Endodermal cell (in vitro differentiated cells): Measurements from ENCODE around the gene EIPR1. TPM values are rescaled to one million over a fixed set of nuclear protein-coding genes. Genes with fewer than 3 reads are reported as not detected.

Experiments
- DNase-seq: peaks from one replicate; pipeline ENCODE4 v3.0.0-alpha.2; 2017
- H3K27ac ChIP-seq: 2 replicates; pipeline ENCODE4 v1.5.1; 2013; ENCODE audit warnings: mild to moderate bottlenecking, low read depth, low read length, moderate library complexity
- H3K27me3 ChIP-seq: 2 replicates; pipeline ENCODE4 v1.6.1; 2013; ENCODE audit warnings: mild to moderate bottlenecking, low read length, moderate library complexity; ENCODE audit not compliant: insufficient read depth, control insufficient read depth, poor library complexity, severe bottlenecking
- H3K36me3 ChIP-seq: 2 replicates; pipeline ENCODE4 v1.7.0; 2013; ENCODE audit warnings: mild to moderate bottlenecking, low read length, moderate library complexity; ENCODE audit not compliant: control insufficient read depth, insufficient read depth
- H3K4me1 ChIP-seq: one replicate; pipeline ENCODE4 v1.7.0; 2013; ENCODE audit warnings: low read length; ENCODE audit not compliant: control insufficient read depth, insufficient read depth
- H3K4me3 ChIP-seq: 2 replicates; pipeline ENCODE4 v1.5.1; 2013; ENCODE audit warnings: mild to moderate bottlenecking, low read length, moderate library complexity
- H3K9ac ChIP-seq: 2 replicates; pipeline ENCODE4 v1.6.1; 2013; ENCODE audit warnings: mild to moderate bottlenecking, low read length, moderate library complexity; ENCODE audit not compliant: poor library complexity, severe bottlenecking; ENCODE audit errors: extremely low read depth
- H3K9me3 ChIP-seq: 2 replicates; pipeline ENCODE4 v1.6.1; 2013; ENCODE audit warnings: mild to moderate bottlenecking, low read length, moderate library complexity; ENCODE audit not compliant: control insufficient read depth
- H3K27ac Mint-ChIP-seq: 2 replicates; pipeline ENCODE4 v1.8.0; 2020; ENCODE audit warnings: mixed read lengths
- H3K27me3 Mint-ChIP-seq: 2 replicates; pipeline ENCODE4 v1.8.0; 2021; ENCODE audit warnings: mild to moderate bottlenecking, mixed read lengths; ENCODE audit not compliant: insufficient read depth
- H3K36me3 Mint-ChIP-seq: 2 replicates; pipeline ENCODE4 v1.8.0; 2020; ENCODE audit warnings: low read depth, mixed read lengths
- H3K4me1 Mint-ChIP-seq: 2 replicates; pipeline ENCODE4 v1.8.0; 2020; ENCODE audit warnings: mixed read lengths
- H3K4me3 Mint-ChIP-seq: 2 replicates; pipeline ENCODE4 v1.8.0; 2020; ENCODE audit warnings: mild to moderate bottlenecking, moderate library complexity, mixed read lengths
- H3K9me3 Mint-ChIP-seq: 2 replicates; pipeline ENCODE4 v1.8.0; 2020; ENCODE audit warnings: mild to moderate bottlenecking, mixed read lengths
- CTCF ChIP-seq: fragments of 200-600 bp; sonication (generic); conservative IDR thresholded peaks from 2 replicates; pipeline ENCODE4 v1.5.0; 2021; ENCODE audit warnings: antibody characterized with exemption, mild to moderate bottlenecking
- WGBS, 2 experiments: methylation state at CpG; one replicate each; pipeline versions ENCODE4 v1.1.5 to v1.1.7; 2013; ENCODE audit warnings: missing lambda C conversion rate in 2 of 2, mixed read lengths in 1 of 2; ENCODE audit not compliant: insufficient coverage in 1 of 2, insufficient read length in 1 of 2; 5-methylcytosine and 5-hydroxymethylcytosine counted together
- total RNA-seq, 2 donors: library from RNA; stranded (reverse); fragmentation: NEBNext Ultra II Directional in 1 of 2; extraction: Animal tissue kit (Norgen Biotek cat#: 25700) in 1 of 2; gene quantifications; 2 replicates in 1 of 2; 3 replicates in 1 of 2; pipeline ENCODE4 v1.2.1, GENCODE V29; 2021

The EIPR1 gene
- total RNA-seq, 2 donors from 2014 or later, result 30.1 to 36.8 TPM

- DNase-seq, result peak; percentile 24
- Histone ChIP-seq H3K27ac (no peak overlapping the region), H3K36me3 (no peaks in the 10 kb centered on the region), H3K4me3 (no peak overlapping the region), H3K9ac (no peak overlapping the region), H3K27me3 (no peaks in the 10 kb centered on the region), H3K9me3 (peaks cover 2% of the 10 kb centered on the region), H3K4me1 (no peaks in the 10 kb centered on the region)
- WGBS, 2 experiments, result 92 to 95% methylated on average over 11 to 13 of the region's 13 CpGs
- TF ChIP-seq CTCF, result no peak
- no peaks in the 10 kb centered on the region for H3K9me3 Mint-ChIP-seq
- H3K36me3 Mint-ChIP-seq, result peaks cover 2% of the 10 kb centered on the region
- H3K27ac Mint-ChIP-seq, result no peak overlapping the region
- no peaks in the 10 kb centered on the region for H3K27me3 Mint-ChIP-seq
- no peaks in the 10 kb centered on the region for H3K4me1 Mint-ChIP-seq
- H3K4me3 Mint-ChIP-seq, result no peak overlapping the region
These were observed 96.7 kb downstream of the EIPR1 start for GRCh38 chr2:3280683-3281520.

GRCh38 chr2:3280197-3280596 is 97.4 kb downstream of the EIPR1 start:
- no peak overlapping the region for H3K4me3 ChIP-seq
- no peaks in the 10 kb centered on the region for H3K4me1 ChIP-seq
- no peak overlapping the region for H3K27ac ChIP-seq
- no peaks in the 10 kb centered on the region for H3K27me3 Mint-ChIP-seq
- TF ChIP-seq CTCF, result no peak
- H3K9me3 ChIP-seq, result peaks cover 9% of the 10 kb centered on the region
- no peaks in the 10 kb centered on the region for H3K36me3 ChIP-seq
- 91 to 93% methylated on average over 13 to 20 of the region's 20 CpGs for WGBS, 2 experiments
- H3K9ac ChIP-seq, result no peak overlapping the region
- H3K4me3 Mint-ChIP-seq, result no peak overlapping the region
- no peaks in the 10 kb centered on the region for H3K4me1 Mint-ChIP-seq
- no peak overlapping the region for H3K27ac Mint-ChIP-seq
- no peaks in the 10 kb centered on the region for H3K27me3 ChIP-seq
- H3K9me3 Mint-ChIP-seq, result peaks cover 6% of the 10 kb centered on the region
- peaks cover 5% of the 10 kb centered on the region for H3K36me3 Mint-ChIP-seq
- DNase-seq, result peak; percentile 27

- H3K27me3 ChIP-seq, result no peaks in the 10 kb centered on the region
- TF ChIP-seq CTCF, result no peak
- peaks cover 16% of the 10 kb centered on the region for H3K9me3 ChIP-seq
- H3K27me3 Mint-ChIP-seq, result no peaks in the 10 kb centered on the region
- H3K4me1 Mint-ChIP-seq, result no peaks in the 10 kb centered on the region
- no peak overlapping the region for H3K4me3 Mint-ChIP-seq
- no peak overlapping the region for H3K9ac ChIP-seq
- H3K9me3 Mint-ChIP-seq, result peaks cover 10% of the 10 kb centered on the region
- no peak overlapping the region for H3K27ac ChIP-seq
- peak; percentile 17 for DNase-seq
- H3K36me3 Mint-ChIP-seq, result peaks cover 5% of the 10 kb centered on the region
- 93 to 99% methylated on average over 7 to 17 of the region's 17 CpGs for WGBS, 2 experiments
- H3K4me3 ChIP-seq, result no peak overlapping the region
- H3K27ac Mint-ChIP-seq, result no peak overlapping the region
- no peaks in the 10 kb centered on the region for H3K4me1 ChIP-seq
- no peaks in the 10 kb centered on the region for H3K36me3 ChIP-seq
These were observed 98.2 kb downstream of the EIPR1 start for GRCh38 chr2:3279236-3279960.
